DMS114 treated with DMSO at 0.1 percent for 48 hours (cell line): ENCODE measurements around the gene IQGAP3.
"Not testable (repeated sequence)": the region's sequence is repeated elsewhere in the genome, so short reads cannot be mapped to it uniquely, and the experiment has no call there.

Experiments
- DNase-seq: peaks from one replicate; lab custom pipeline; 2025; ENCODE audit not compliant: unreplicated experiment; lab: John Stamatoyannopoulos, UW

IQGAP3 gene

GRCh38 chr1:156574039-156574633 lies 1.8 kb upstream of the IQGAP3 start:
- no peak for DNase-seq

- no peak for DNase-seq
Observed at GRCh38 chr1:156572663-156573018, 276 bp upstream of the IQGAP3 start.

GRCh38 chr1:156571261-156571852 lies 1.0 kb downstream of the IQGAP3 start:
- DNase-seq = no peak

- no peak for DNase-seq
Observed at GRCh38 chr1:156566436-156566835, 5.9 kb downstream of the IQGAP3 start.

GRCh38 chr1:156565519-156565918 lies 6.8 kb downstream of the IQGAP3 start:
- no peak for DNase-seq

GRCh38 chr1:156560585-156561163 lies 11.7 kb downstream of the IQGAP3 start:
- no peak for DNase-seq

GRCh38 chr1:156559797-156560385 lies 12.5 kb downstream of the IQGAP3 start:
- DNase-seq = no peak

- no peak for DNase-seq
Observed at GRCh38 chr1:156559086-156559796, 13.1 kb downstream of the IQGAP3 start.

GRCh38 chr1:156556354-156556753 lies 16.0 kb downstream of the IQGAP3 start:
- no peak for DNase-seq

- no peak for DNase-seq
Observed at GRCh38 chr1:156555715-156556114, 16.6 kb downstream of the IQGAP3 start.

GRCh38 chr1:156554971-156555370 lies 17.4 kb downstream of the IQGAP3 start:
- DNase-seq = no peak

- DNase-seq = no peak
Observed at GRCh38 chr1:156553860-156554485, 18.4 kb downstream of the IQGAP3 start.

GRCh38 chr1:156552937-156553336 lies 19.4 kb downstream of the IQGAP3 start:
- DNase-seq = not testable (repeated sequence)

- DNase-seq = no peak
Observed at GRCh38 chr1:156552518-156552917, 19.8 kb downstream of the IQGAP3 start.

- no peak for DNase-seq
Observed at GRCh38 chr1:156551869-156552268, 20.5 kb downstream of the IQGAP3 start.

- DNase-seq = no peak
Observed at GRCh38 chr1:156551066-156551643, 21.2 kb downstream of the IQGAP3 start.

- no peak for DNase-seq
Observed at GRCh38 chr1:156550346-156550745, 22.0 kb downstream of the IQGAP3 start.

- no peak for DNase-seq
Observed at GRCh38 chr1:156549831-156550230, 22.5 kb downstream of the IQGAP3 start.

GRCh38 chr1:156549390-156549789 lies 23.0 kb downstream of the IQGAP3 start:
- no peak for DNase-seq

- DNase-seq = no peak
Observed at GRCh38 chr1:156547982-156548381, 24.4 kb downstream of the IQGAP3 start.

GRCh38 chr1:156547434-156547833 lies 24.9 kb downstream of the IQGAP3 start:
- DNase-seq = no peak
